ENCODE data around the gene DCDC2.
"Not testable (repeated sequence)": the region's sequence is repeated elsewhere in the genome, so short reads cannot be mapped to it uniquely, and the experiment has no call there.

DCDC2 gene

DNA sequence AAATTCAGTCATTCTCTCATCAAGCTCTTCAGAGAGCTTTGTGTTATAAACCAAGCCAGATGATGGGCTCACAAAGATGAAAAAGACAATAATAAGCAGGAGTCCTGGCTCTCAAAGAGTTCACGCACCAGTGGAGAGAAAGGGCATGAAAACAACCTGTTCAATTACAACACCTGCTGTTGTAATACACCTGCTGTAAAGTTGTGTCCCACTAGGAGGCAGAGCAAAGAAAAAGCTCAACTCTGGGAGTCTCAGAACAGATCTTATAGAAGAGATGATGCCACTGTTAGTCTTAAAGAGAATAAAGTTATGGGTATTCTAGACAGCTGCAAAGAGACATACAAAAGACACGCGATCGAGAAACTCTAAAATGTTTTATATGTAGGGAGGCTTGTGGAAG lies 100.6 kb downstream of the DCDC2 start:
- DNase-seq (ENCODE audit: low spot score) = no peak

DNA sequence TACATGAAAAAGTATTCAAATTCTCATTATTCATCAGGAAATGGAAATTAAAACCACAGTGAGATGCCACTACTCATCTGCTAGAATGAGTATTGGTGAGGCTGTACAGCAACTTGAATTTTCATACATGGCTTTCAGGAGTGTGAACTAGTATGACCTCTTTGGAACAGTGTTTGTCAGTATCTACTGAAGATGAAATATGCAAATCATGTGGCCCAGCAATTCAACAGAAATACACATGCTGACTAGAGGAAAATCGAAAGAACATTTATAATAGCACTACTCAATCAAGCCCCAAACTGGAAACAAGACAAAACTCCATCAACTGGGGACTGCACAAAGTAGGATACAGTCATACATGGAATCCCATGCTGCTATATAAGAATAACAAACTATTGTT lies 102.2 kb downstream of the DCDC2 start:
- DNase-seq (ENCODE audit: low spot score) = no peak

DNA sequence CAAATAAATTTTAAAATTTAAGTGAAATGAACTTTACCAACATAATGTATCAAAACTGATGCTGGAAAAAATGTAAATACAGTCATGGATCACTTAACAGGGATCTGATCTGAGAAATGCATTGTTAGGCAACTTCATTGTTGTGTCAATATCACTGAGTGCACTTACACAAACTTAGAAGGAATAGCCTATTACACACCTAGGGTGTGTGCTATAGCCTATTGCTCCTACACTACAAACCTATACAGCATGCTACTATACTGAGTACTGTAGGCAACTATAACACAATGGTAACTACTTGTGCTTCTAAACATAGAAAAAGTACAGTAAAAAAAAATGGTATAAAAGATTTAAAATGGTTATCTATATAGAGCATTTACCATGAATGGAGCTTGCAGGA lies 104.5 kb downstream of the DCDC2 start:
- DNase-seq (ENCODE audit: low spot score) = no peak

DNA sequence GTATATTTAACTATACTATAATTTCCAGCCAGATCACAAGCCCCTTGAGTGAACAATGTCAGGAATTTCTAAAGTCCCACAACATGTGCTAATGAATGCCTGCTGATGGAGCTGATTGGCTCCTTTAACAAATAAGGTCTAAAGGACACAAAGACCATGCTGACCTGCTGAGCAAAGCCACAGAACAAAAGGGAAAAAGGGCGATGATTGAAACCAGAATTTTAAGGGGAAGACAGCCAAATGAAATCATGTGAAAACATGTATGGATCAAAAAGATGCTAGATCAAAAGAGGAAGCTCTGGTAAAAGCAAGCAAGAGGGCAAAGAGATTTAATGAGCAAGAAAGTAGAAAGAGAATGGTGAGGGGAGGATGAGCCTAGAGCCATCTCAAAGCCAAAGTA lies 105.6 kb downstream of the DCDC2 start:
- DNase-seq (ENCODE audit: low spot score) = no peak

DNA sequence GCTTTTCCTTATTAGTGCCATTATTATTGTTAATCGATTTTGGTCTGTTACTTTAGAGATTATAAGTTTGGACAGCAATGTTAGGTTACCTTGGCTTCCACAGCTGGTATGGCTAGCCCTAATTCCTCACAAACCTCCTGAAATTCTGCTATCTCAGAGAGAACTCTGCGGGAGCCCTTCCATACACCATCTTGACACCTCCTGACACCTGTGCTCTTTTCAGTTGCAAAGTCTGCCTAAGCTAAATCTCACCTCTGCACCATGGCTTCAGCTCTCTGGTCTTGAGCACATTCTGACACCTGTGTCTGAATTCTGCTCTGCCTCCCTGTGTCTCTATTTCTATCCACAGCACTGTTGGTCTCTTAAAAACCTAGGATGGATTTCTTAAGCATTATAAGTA lies 106.5 kb downstream of the DCDC2 start:
- DNase-seq (ENCODE audit: low spot score) = no peak

DNA sequence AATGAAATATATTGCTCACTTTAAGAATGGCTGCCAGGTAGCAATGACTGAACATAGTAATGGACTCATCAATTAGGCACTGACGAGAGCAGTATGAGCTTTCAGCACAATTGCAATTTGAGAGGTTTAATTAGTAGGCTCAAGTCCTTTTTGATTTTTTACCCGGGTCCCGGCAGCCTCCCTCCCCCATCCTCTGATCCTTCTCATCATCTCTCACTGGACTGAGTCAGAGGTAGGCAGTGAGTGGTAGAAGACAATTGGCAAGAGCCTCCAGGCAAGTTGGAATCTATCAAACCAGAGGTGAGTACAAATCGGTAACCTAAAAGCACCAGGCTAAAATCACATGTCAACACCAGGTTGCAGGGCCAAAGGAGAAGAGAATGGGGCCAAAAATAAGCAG lies 107.9 kb downstream of the DCDC2 start:
- DNase-seq (ENCODE audit: low spot score) = no peak

DNA sequence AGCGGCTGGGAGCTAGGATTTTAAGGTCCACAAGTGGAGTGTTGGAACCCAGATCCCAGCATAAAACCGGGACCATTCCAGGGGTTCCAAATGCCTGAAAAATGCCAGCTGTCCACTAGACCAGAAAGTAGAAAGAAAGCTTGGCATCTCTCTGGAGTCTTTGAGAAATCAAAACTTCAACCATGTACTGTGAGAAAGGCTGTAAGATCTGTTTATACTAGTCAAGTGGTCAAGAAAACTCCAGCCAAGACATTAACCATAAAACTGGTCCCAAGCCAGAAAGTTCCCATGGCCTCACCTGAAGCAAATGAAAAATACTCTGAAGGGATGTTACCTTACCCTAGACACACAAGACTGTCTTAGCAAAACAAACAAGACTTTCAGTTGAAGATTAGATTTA lies 112.6 kb downstream of the DCDC2 start:
- no peak for DNase-seq (ENCODE audit: low spot score)

DNA sequence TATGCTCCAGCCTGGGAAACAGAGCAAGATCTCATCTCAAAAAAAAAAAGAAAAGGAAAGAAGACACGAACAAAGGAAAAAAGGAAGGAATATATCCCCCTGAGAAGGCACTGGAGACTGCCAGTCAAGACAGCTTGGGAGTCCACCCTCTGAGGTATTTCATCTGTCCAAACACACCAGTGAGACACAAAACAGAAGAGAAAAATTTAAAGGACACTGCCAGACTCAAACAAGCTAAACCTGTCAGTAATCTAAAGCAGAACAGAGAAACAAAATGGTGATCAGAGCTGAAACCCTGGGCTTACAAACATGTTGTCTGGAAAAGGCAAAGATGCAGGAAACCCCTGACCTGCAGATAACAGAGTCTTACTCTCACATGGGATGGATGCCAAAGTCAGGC lies 114.9 kb downstream of the DCDC2 start:
- no peak for DNase-seq (ENCODE audit: low spot score)

DNA sequence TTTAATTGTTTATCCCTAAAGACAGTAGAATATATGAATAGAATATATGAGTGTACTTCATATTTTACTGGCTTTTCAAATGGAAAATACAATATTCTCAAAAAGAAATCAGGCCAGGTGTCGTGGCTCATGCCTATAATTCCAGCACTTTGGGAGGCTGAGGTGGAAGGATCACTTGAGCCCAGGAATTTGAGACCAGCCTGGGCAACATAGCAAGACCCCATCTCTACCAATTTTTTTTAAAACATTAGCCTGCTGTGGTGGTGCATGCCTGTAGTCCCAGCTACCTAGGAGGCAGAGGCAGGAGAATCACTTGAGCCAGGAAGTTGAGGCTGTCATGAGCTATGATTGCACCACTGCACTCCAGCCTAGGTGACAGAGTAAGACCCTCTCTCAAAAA lies 116.1 kb downstream of the DCDC2 start:
- DNase-seq (ENCODE audit: low spot score) = not testable (repeated sequence)

DNA sequence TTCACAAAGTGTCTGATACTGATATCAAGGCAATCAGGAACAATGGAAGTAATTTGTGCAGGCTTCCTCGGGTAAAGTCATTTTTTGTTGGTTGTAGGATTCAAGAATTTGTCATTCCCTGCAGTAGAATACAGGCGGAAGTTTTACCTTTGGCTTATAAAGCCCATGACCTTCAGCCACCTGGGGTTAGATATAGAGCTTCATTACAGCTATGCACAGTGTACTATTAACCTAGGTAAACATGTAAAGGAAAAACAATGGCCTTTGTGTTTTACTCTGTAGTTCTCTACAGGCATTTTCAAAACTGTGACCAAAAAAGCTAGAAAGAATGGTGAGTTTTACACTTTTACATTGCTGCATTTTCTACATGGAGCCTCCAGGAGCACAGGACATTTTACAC lies 116.9 kb downstream of the DCDC2 start:
- no peak for DNase-seq (ENCODE audit: low spot score)

DNA sequence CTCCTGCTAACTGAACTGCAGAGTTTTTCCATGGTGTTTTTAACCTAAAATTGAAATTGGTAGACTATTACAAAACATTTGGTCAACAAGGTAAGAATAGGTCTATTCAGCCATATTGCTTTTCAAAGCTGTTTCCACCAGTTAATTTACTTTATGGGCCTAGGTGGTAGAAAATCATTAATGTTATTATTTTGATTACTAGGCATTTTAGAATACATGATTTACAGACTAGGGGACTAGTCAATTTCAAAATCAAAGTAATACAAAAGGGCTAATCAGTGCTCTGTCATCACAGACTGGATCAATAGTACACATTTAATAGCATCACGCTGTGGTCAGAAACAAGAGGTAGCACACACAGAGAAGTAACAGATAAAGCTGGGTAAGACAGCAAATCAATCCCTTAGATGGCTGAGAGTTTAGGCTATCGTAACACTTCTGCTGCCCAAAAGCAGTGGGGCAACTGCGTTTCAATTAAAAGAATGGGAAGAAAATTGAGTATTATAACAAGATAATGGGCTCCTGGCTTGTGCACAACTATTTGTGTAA lies 117.4 kb downstream of the DCDC2 start:
- no peak for DNase-seq (ENCODE audit: low spot score)

DNA sequence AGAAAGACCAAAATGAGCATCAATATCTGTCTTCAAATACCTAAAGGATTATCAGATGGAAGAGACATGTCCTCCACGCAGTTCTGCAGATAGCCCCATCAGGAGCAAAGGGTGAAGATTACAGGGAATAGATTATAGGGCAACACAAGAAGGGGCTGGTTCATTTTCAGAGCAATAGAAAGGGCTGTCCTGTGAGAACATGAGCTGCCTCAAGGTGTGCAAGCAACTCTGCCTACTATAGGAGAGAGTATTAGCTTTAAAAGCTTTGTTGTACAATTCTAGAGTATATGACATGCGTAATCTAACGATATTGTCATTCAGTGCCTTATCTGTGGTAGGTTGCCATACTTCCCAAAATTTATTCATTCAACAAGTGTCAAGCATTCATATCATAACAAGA lies 119.2 kb downstream of the DCDC2 start:
- no peak for DNase-seq (ENCODE audit: low spot score)

DNA sequence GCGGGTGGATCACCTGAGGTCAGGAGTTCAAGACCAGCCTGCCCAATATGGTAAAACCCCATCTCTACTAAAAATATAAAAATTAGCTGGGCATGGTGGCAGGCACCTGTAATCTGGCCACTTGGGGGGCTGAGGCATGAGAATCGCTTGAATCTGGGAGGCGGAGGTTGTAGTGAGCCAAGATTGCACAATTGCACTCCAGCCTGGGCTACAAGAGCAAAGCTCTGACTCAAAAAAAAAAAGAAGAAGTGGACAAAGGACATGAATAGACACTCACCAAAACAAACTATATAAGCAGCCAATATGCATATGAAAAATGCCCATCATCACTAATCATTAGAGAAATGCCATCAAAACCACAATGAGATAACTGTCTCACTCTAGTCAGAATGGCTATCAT lies 121.1 kb downstream of the DCDC2 start:
- DNase-seq (ENCODE audit: low spot score) = not testable (repeated sequence)

DNA sequence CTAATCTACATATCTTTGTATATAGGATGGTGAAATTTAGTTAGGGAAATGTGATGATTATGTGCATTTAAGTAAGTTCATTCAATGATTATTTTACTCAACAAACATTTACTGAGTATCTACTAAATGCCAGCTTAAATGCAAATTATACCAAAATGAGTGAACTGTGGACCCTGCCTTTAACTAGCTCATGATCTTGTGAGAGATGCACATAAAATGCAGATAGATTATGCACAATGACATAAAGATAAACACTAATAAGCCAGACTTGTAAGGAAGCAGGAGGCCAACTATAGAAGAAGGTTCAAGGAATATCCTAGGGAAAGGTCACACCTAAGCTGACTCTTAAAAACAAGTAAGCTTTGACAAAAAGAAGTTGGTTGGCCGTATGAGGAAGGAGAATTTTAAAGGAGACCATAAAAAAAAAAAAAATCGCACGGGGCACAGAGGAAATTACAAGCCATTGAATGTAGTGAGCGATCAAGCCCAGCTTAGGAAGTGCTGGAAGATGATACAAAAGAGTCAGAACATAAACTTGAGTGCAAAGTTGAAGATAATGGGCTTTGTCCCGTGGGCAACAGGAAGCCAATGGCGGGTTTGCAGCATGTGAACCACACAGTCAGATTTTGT lies 123.9 kb downstream of the DCDC2 start:
- no peak for DNase-seq (ENCODE audit: low spot score)

DNA sequence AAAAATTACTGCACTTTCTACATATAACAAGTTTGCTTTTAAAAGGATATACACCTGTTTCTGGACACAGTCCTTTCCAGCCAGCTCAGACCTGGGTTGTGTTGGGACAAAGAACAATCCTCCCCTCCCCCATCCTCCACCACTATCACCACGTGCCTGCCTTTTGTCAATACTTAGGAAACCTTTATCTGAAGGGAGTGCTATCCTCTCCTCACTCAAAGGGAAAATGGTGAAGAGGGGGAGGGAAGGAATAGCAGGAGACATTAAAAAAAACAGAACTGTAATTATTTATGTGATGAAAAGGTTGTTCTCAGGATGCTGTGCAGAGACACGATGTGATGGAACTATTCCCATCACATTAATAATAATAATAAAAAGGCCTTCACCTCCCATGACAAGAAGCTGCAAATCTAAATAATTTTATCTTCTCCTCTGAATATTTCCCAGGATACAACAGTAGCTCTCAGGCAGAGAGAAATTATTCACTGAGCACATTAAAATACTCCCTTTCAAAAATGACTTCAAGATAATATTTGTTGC lies 126.4 kb downstream of the DCDC2 start:
- no peak for DNase-seq (ENCODE audit: low spot score)

DNA sequence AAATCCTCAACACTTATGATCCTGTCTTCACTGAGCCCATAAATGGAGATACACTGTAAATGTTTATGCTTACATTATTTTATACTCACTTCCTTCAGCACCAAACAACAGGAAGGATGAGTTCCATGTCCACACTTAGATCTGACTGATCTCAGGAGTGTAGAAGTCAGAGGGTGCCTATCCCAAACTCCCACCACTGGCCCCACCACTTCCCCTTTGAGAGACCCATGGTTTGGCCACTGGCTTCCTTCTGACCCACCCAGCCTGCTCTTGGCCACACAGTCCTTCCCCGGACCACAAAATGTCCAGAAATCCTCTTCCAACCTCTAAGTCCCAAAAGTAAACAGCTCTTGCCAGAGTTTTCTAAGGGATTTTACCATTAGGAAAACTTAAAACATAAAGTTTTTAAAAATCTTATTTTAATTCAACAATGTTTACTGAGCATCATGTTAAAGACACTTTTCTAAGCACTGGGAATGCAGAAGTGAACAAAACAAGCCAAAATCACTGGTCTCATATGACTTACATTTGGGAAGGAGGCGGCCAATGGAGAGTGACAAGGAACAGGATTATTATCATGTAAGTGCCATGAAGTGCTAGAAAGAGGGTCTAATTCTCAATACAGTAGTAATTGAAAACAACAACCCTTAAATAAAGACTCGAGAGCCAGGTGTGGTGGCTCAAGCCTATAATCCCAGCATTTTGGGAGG lies 128.0 kb downstream of the DCDC2 start:
- no peak for DNase-seq (ENCODE audit: low spot score)

DNA sequence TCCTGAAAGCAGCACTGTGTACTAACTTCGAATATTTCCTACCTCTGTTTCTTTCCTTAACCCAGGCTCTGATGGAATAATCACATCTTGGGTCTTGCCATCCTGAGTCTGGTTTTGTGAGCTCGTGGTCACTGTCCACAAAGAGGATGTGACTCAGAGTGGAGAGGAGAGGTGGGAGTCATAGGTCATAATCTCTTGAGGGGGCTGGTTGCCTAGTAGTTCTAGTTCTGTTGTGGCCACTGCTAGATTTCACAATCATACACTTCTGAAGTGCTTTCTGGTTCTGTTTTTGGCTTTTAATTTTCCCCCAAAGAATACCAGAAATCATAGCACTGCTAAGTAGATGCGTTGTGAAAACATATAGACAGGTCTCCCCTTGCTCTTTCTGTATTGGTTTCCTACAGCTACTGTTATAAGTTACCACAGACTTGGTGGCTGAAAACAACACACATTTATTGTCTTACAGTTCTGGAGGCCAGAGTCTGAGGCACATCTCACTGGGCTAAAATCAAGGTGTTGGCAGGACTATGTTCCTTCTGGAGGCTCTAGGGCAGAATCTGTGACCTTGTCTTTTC lies 129.1 kb downstream of the DCDC2 start:
- DNase-seq (ENCODE audit: low spot score) = no peak

DNA sequence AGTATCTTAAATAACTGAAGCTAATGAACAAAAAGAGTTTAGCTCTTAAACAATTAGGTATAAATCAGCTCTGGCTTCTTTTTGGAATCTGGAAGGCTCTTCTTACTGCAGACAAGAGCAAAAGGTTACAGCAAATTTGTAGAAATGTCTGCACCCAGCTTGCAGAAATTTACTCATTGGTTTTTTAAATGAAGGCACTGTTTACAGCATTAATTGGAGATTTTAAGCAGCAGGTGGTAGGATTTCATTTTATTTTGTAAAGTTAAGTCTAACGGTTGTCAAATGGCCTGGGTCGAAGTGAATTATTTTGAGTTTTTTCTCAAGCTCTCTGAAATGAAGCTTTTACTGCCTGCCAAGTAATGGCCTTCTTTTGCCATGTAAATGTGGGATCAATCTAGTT lies 129.7 kb downstream of the DCDC2 start:
- no peak for DNase-seq (ENCODE audit: low spot score)

DNA sequence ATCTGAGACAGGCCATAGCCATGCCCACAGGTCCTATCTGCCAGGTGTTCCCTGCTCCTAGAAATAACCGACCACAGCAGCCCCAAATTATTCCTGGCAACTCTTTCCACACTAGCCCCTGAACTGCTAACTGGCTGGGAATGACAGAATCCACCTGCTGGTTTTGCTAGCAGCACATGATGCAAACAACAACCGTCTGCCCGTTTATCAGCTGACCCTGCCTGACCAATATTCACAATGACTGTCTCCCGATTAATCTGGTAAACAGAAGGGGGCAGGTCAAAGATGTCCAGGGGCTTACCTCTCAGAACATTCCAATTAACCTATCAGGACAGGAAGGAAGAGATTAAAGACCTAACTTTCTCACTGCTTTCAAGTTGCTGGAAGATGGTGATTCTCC lies 130.3 kb downstream of the DCDC2 start:
- DNase-seq (ENCODE audit: low spot score) = no peak

DNA sequence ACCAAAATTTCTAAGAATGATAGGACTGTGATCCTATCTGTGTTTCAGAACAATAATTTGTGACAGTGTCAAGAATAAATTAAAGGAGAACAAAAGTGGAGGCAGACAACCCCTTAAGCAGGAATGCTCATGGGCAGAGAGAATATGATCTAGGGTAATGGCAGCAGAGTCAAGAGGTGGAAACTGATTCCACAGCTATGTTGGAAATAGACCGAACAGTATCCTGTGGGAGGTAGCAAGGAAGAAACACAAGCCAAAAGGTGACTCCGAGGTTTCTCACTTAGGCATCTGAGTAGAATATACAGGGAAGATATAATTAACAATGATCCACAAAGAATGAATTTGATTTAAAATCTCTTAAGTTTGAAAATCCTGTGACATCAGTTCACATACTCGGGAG lies 131.3 kb downstream of the DCDC2 start:
- DNase-seq (ENCODE audit: low spot score) = no peak

DNA sequence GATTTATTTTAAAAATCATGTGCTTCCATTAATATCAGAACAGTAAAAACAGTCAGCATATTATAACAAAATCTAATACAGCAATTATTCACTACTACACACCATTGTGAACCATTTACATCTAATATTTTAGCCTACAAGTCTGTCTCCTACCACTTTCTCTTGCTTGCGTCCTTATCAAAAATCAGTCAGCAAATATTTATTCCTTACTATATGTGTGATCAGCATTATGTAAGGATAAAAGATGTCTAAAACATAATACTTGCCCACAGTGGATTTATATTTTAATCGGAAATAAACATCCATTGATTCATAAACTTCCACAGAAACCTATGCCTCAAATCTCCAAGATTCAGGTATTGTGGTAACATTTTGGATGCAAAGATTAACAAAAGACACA lies 132.0 kb downstream of the DCDC2 start:
- DNase-seq (ENCODE audit: low spot score) = no peak

DNA sequence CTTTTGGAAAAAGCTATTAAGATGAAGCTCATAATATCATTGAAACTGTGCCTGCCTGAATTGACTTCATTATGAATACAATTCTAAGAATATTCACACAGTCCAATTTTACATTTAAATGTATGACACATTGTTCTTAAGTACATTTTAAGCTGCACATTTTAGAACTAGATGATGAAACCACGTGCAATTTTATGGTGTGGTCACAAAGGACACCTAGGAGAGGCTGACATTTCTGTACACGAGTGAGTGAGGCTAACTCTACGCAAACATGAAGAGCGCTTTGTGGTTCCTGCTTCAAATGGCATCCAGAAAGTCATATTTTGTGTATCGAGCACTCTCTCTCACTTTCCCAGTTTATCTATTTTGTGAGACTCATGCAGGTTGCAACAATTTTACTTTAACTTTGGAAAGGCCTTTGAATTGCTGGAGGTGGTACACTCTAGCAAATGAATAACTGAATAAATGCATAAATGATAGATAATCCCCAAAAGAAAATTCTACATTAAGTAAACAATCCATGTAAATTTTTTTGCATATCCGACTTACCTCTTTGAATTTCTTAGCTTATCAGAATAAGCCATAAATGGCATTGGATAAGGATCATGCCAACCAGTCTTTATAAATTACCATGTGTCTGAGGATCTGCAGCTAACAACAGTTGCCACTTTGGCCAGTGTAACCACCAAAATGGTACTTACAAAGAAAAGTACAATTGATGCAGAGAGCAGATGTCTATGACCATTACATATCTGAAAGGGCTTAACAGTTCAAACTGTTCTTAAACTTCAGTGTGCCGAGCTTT lies 134.5 kb downstream of the DCDC2 start:
- DNase-seq (ENCODE audit: low spot score) = no peak

Data from cerebellar cortex (tissue), 1 donor.